Measurements from ENCODE around the gene RASEF. TPM values are rescaled to one million over a fixed set of nuclear protein-coding genes. Genes with fewer than 3 reads are reported as not detected.

Gene RASEF
- total and polyA plus RNA-seq, 2 donors (not counting 1 experiment from before 2014, with no cell fraction given), result not detected

DNA sequence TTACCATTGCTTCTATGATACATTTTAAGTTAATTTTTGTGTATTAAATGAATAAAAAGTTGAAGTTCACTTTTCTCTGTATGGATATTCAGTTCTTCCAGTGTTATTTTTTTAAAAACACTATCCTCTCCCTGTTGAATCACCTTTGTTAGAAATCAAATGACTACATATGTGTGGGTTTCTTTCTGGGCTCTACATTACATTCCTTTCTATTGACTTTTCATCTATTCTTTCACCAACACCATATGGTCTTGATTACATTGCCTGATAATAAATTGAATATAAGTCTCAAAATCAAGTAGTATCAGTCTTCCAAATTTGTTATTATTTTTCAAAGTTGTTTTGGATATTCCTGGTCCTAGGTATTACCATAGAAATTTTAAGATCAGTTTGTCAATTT, 7.3 kb upstream of the RASEF start:
- ATAC-seq (ENCODE audit: low read depth) (no peak), DNase-seq (no peak)
- H2AFZ ChIP-seq (ENCODE audit: insufficient read depth, low read depth, low read length, poor library complexity, severe bottlenecking), result no peak overlapping the region
- Mint-ChIP-seq H3K27ac (no peak overlapping the region), H3K9me3 (ENCODE audit: insufficient read depth) (no peaks in the 10 kb centered on the region), H3K4me3 (no peak overlapping the region), H3K27me3 (peaks cover 10% of the 10 kb centered on the region), H3K4me1 (no peaks in the 10 kb centered on the region)
- H3K79me2 ChIP-seq (ENCODE audit: control insufficient read depth, insufficient read depth, low read length), result no peaks in the 10 kb centered on the region
- intact Hi-C loops (cut with micrococcal nuclease), result no loop called here
- no peaks in the 10 kb centered on the region for H3K4me1 ChIP-seq (ENCODE audit: control insufficient read depth in 2 of 2, insufficient read depth in 2 of 2, low read length in 2 of 2)
- no peak overlapping the region for H3K27ac ChIP-seq (ENCODE audit: low read length in 2 of 2)
- no peak overlapping the region for H3K9ac ChIP-seq (ENCODE audit: low read length)
- no peak for TF ChIP-seq EZH2 (IDR thresholded peaks at IDR 0.05; ENCODE audit: borderline replicate concordance, insufficient read depth, low read depth, low read length, poor library complexity, severe bottlenecking)
- TF ChIP-seq, protein P1, sequence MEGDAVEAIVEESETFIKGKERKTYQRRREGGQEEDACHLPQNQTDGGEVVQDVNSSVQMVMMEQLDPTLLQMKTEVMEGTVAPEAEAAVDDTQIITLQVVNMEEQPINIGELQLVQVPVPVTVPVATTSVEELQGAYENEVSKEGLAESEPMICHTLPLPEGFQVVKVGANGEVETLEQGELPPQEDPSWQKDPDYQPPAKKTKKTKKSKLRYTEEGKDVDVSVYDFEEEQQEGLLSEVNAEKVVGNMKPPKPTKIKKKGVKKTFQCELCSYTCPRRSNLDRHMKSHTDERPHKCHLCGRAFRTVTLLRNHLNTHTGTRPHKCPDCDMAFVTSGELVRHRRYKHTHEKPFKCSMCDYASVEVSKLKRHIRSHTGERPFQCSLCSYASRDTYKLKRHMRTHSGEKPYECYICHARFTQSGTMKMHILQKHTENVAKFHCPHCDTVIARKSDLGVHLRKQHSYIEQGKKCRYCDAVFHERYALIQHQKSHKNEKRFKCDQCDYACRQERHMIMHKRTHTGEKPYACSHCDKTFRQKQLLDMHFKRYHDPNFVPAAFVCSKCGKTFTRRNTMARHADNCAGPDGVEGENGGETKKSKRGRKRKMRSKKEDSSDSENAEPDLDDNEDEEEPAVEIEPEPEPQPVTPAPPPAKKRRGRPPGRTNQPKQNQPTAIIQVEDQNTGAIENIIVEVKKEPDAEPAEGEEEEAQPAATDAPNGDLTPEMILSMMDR (IDR thresholded peaks at IDR 0.05), result no peak
- no peaks in the 10 kb centered on the region for H3K36me3 ChIP-seq (replicated peaks in 1 of 2; ENCODE audit: control extremely low read depth in 1 of 2, control insufficient read depth in 1 of 2, extremely low read depth in 1 of 2, insufficient read depth in 2 of 2, low read length in 1 of 2)
- H3K4me2 ChIP-seq (replicated peaks; ENCODE audit: low read depth, low read length, poor library complexity, severe bottlenecking), result no peak overlapping the region
- ChIA-PET POLR2A (no interaction called here), CTCF (no interaction called here)
- H4K20me1 ChIP-seq (ENCODE audit: control insufficient read depth, insufficient read depth, low read length, poor library complexity, severe bottlenecking), result no peaks in the 10 kb centered on the region
- no peaks in the 10 kb centered on the region for H3K27me3 ChIP-seq (replicated peaks in 1 of 4; ENCODE audit: control extremely low read depth in 1 of 4, control insufficient read depth in 3 of 4, insufficient read depth in 4 of 4, low read length in 3 of 4)
- no peak overlapping the region for H3K4me3 ChIP-seq (ENCODE audit: control extremely low read depth in 1 of 5, extremely low read depth in 1 of 5, insufficient read depth in 1 of 5, low read depth in 2 of 5, low read length in 4 of 5)
- no peaks in the 10 kb centered on the region for H3K9me3 ChIP-seq (ENCODE audit: control extremely low read depth in 1 of 3, control insufficient read depth in 2 of 3, insufficient read depth in 1 of 3, low read length in 2 of 3)

DNA sequence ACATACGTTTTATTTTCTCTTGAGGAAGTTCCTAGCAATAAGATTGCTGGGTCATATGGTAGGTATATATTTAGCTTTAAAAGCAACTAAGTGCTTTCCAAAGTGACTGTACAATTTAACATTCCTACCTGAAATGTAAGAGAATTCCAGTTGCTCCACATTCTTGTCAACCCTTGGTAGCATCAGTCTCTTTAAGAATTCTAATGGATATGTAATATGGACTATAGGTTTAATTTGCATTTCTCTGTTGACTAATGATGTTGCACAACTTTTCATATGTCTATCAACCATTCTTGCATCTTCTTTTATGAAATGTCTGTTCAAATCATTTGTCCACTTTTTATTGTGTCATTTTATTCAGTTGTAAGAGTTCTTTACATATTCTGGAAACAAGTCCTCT, 6.7 kb upstream of the RASEF start:
- H3K9me3 Mint-ChIP-seq (ENCODE audit: insufficient read depth), result no peaks in the 10 kb centered on the region
- H3K27ac Mint-ChIP-seq, result no peak overlapping the region
- Histone ChIP-seq H3K4me3 (ENCODE audit: control extremely low read depth in 1 of 5, extremely low read depth in 1 of 5, insufficient read depth in 1 of 5, low read depth in 2 of 5, low read length in 4 of 5) (no peak overlapping the region), H3K79me2 (ENCODE audit: control insufficient read depth, insufficient read depth, low read length) (no peaks in the 10 kb centered on the region), H4K20me1 (ENCODE audit: control insufficient read depth, insufficient read depth, low read length, poor library complexity, severe bottlenecking) (no peaks in the 10 kb centered on the region), H3K9me3 (ENCODE audit: control extremely low read depth in 1 of 3, control insufficient read depth in 2 of 3, insufficient read depth in 1 of 3, low read length in 2 of 3) (no peaks in the 10 kb centered on the region), H2AFZ (ENCODE audit: insufficient read depth, low read depth, low read length, poor library complexity, severe bottlenecking) (no peak overlapping the region), H3K9ac (ENCODE audit: low read length) (no peak overlapping the region), H3K27ac (ENCODE audit: low read length in 2 of 2) (no peak overlapping the region), H3K36me3 (replicated peaks in 1 of 2; ENCODE audit: control extremely low read depth in 1 of 2, control insufficient read depth in 1 of 2, extremely low read depth in 1 of 2, insufficient read depth in 2 of 2, low read length in 1 of 2) (no peaks in the 10 kb centered on the region), H3K27me3 (replicated peaks in 1 of 4; ENCODE audit: control extremely low read depth in 1 of 4, control insufficient read depth in 3 of 4, insufficient read depth in 4 of 4, low read length in 3 of 4) (no peaks in the 10 kb centered on the region), H3K4me1 (ENCODE audit: control insufficient read depth in 2 of 2, insufficient read depth in 2 of 2, low read length in 2 of 2) (no peaks in the 10 kb centered on the region), H3K4me2 (replicated peaks; ENCODE audit: low read depth, low read length, poor library complexity, severe bottlenecking) (no peak overlapping the region)
- ChIA-PET CTCF (no interaction called here), POLR2A (no interaction called here)
- DNase-seq (no peak), ATAC-seq (ENCODE audit: low read depth) (no peak)
- TF ChIP-seq, protein P1 (IDR thresholded peaks at IDR 0.05), result no peak
- TF ChIP-seq EZH2 (IDR thresholded peaks at IDR 0.05; ENCODE audit: borderline replicate concordance, insufficient read depth, low read depth, low read length, poor library complexity, severe bottlenecking), result no peak
- no peaks in the 10 kb centered on the region for H3K4me1 Mint-ChIP-seq
- H3K4me3 Mint-ChIP-seq, result no peak overlapping the region
- WGBS (ENCODE audit: insufficient coverage), result no CpG with 5 or more reads among the region's 1 CpG
- H3K27me3 Mint-ChIP-seq, result peaks cover 13% of the 10 kb centered on the region
- intact Hi-C loops (cut with micrococcal nuclease), result no loop called here
